Measurements from ENCODE around the gene CYB5R2. TPM values are rescaled to one million over a fixed set of nuclear protein-coding genes. Genes with fewer than 3 reads are reported as not detected.

Gene CYB5R2
- total RNA-seq, 4 donors from 2014 or later = 1.00 to 3.9 (median 3.1) TPM

- no peaks in the 10 kb centered on the region for H3K27me3 ChIP-seq
- no peaks in the 10 kb centered on the region for H3K9me3 ChIP-seq
- in situ Hi-C loops (cut with MboI; ENCODE audit: low sequenced_read_pairs in 4 of 4) (loop anchor here in 1 of 4 donors (10.0 kb wide), 1 partner anchor 81 kb away; no protein-coding TSS in a partner anchor), intact Hi-C loops (cut with DNase I; ENCODE audit: low total_unique reads) (no loop called here)
- no peak overlapping the region for H3K4me3 ChIP-seq
- TF ChIP-seq CTCF (IDR thresholded peaks at IDR 0.05 in 4 of 5, conservative IDR thresholded peaks at IDR 0.05 in 1 of 5) = no peak
- no peak for TF ChIP-seq POLR2A (IDR thresholded peaks at IDR 0.05)
- H3K4me1 ChIP-seq = no peaks in the 10 kb centered on the region
- DNase-seq (no peak), ATAC-seq (no peak)
- H3K36me3 ChIP-seq = peaks cover 0 to 54% of the 10 kb centered on the region in 2 donors
- peak overlapping the region in 1 of 4 donors; percentile 9 for H3K27ac ChIP-seq
Observed at GRCh38 chr11:7655253-7656217, 17.8 kb downstream of the CYB5R2 start.

GRCh38 chr11:7654195-7654705, 19.1 kb downstream of the CYB5R2 start:
- intact Hi-C loops (cut with DNase I; ENCODE audit: low total_unique reads) (no loop called here), in situ Hi-C loops (cut with MboI; ENCODE audit: low sequenced_read_pairs in 4 of 4) (loop anchor here (5.0 to 10.0 kb wide), 2 partner anchors 79 to 82 kb away; no protein-coding TSS in a partner anchor)
- Histone ChIP-seq H3K4me3 (no peak overlapping the region), H3K27me3 (no peaks in the 10 kb centered on the region), H3K27ac (no peak overlapping the region), H3K4me1 (no peaks in the 10 kb centered on the region), H3K9me3 (no peaks in the 10 kb centered on the region), H3K36me3 (peaks cover 0 to 67% of the 10 kb centered on the region in 2 donors)
- ATAC-seq (no peak), DNase-seq (no peak)
- TF ChIP-seq CTCF (IDR thresholded peaks at IDR 0.05 in 4 of 5, conservative IDR thresholded peaks at IDR 0.05 in 1 of 5) (no peak), POLR2A (IDR thresholded peaks at IDR 0.05) (no peak)

GRCh38 chr11:7651700-7652099, 21.6 kb downstream of the CYB5R2 start:
- Histone ChIP-seq H3K27ac (no peak overlapping the region), H3K4me3 (no peak overlapping the region), H3K36me3 (peaks cover 2 to 79% of the 10 kb centered on the region in 2 donors), H3K4me1 (no peaks in the 10 kb centered on the region), H3K9me3 (no peaks in the 10 kb centered on the region), H3K27me3 (no peaks in the 10 kb centered on the region)
- no peak for TF ChIP-seq CTCF (IDR thresholded peaks at IDR 0.05 in 4 of 5, conservative IDR thresholded peaks at IDR 0.05 in 1 of 5)
- TF ChIP-seq POLR2A (IDR thresholded peaks at IDR 0.05) = no peak
- in situ Hi-C loops (cut with MboI; ENCODE audit: low sequenced_read_pairs in 4 of 4) = loop anchor here (5.0 to 10.0 kb wide), 2 partner anchors 77 to 79 kb away; no protein-coding TSS in a partner anchor
- ATAC-seq (no peak), DNase-seq (no peak)
- intact Hi-C loops (cut with DNase I; ENCODE audit: low total_unique reads) = no loop called here

- no peaks in the 10 kb centered on the region for H3K4me1 ChIP-seq
- in situ Hi-C loops (cut with MboI; ENCODE audit: low sequenced_read_pairs in 4 of 4) (loop anchor here (5.0 to 10.0 kb wide), 2 partner anchors 76 to 79 kb away; no protein-coding TSS in a partner anchor), intact Hi-C loops (cut with DNase I; ENCODE audit: low total_unique reads) (no loop called here)
- H3K27me3 ChIP-seq = no peaks in the 10 kb centered on the region
- no peak for TF ChIP-seq CTCF (IDR thresholded peaks at IDR 0.05 in 4 of 5, conservative IDR thresholded peaks at IDR 0.05 in 1 of 5)
- TF ChIP-seq POLR2A (IDR thresholded peaks at IDR 0.05) = no peak
- no peak overlapping the region for H3K27ac ChIP-seq
- no peak overlapping the region for H3K4me3 ChIP-seq
- ATAC-seq (no peak), DNase-seq (no peak)
- H3K9me3 ChIP-seq = no peaks in the 10 kb centered on the region
- H3K36me3 ChIP-seq = peaks cover 2 to 79% of the 10 kb centered on the region in 2 donors
Observed at GRCh38 chr11:7651140-7651551, 22.2 kb downstream of the CYB5R2 start.
